Measurements from ENCODE around the gene MEP1A. TPM values are rescaled to one million over a fixed set of nuclear protein-coding genes. Genes with fewer than 3 reads are reported as not detected.

The MEP1A gene
- total RNA-seq, 4 donors from 2014 or later, result 0.17 TPM; not detected in 3

- DNase-seq (ENCODE audit: extremely low spot score), result no peak
- no peaks in the 10 kb centered on the region for H3K4me1 ChIP-seq
- TF ChIP-seq EP300 (IDR thresholded peaks at IDR 0.05), result no peak
- TF ChIP-seq CTCF (IDR thresholded peaks at IDR 0.05), result no peak
- TF ChIP-seq POLR2AphosphoS5 (IDR thresholded peaks at IDR 0.05), result no peak
- TF ChIP-seq POLR2A (IDR thresholded peaks at IDR 0.05; ENCODE audit: low read depth), result no peak
- H3K36me3 ChIP-seq, result no peaks in the 10 kb centered on the region
- no peaks in the 10 kb centered on the region for H3K9me3 ChIP-seq
- intact Hi-C loops (cut with DNase I), result no loop called here
- WGBS, result 21% methylated on average over 1 of the region's 1 CpG
- no peaks in the 10 kb centered on the region for H3K27me3 ChIP-seq
- no peak overlapping the region for H3K4me3 ChIP-seq
- H3K27ac ChIP-seq (replicated peaks in 1 of 4), result no peak overlapping the region
These were observed 554 bp upstream of the MEP1A start for GRCh38 chr6:46792635-46793034.

- intact Hi-C loops (cut with DNase I), result no loop called here
- no peak for TF ChIP-seq CTCF (IDR thresholded peaks at IDR 0.05)
- no peak for TF ChIP-seq EP300 (IDR thresholded peaks at IDR 0.05)
- no peak for TF ChIP-seq POLR2AphosphoS5 (IDR thresholded peaks at IDR 0.05)
- no peak for TF ChIP-seq POLR2A (IDR thresholded peaks at IDR 0.05; ENCODE audit: low read depth)
- 69% methylated on average over 3 of the region's 3 CpGs for WGBS
These were observed 879 bp downstream of the MEP1A start for GRCh38 chr6:46794068-46794467.

DNA sequence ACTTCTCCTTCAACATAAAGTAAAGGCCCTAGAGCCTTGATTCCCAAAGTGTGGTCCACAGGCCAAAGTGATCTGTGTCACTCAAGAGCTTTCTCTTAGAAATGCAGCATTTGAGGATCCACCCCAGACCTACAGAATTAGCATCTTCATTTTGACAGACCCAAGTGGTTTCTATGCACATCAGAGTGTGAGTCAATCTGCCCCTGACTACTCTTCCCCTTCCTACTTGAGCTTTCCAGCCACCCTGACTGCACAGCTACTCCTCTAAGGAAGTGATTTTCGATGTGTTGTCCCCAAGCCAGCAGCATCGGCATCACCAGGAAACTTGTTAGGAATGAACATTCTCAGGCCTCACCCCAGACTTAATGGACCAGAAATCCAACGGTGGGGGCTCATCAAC, 2.6 kb downstream of the MEP1A start:
- Histone ChIP-seq H3K4me3 (no peak overlapping the region), H3K36me3 (no peaks in the 10 kb centered on the region), H3K27ac (replicated peaks in 1 of 4) (no peak overlapping the region), H3K27me3 (no peaks in the 10 kb centered on the region), H3K4me1 (no peaks in the 10 kb centered on the region), H3K9me3 (no peaks in the 10 kb centered on the region)
- WGBS, result 87% methylated on average over 3 of the region's 3 CpGs
- intact Hi-C loops (cut with DNase I), result no loop called here
- DNase-seq (ENCODE audit: extremely low spot score), result no peak
- no peak for TF ChIP-seq POLR2AphosphoS5 (IDR thresholded peaks at IDR 0.05)

More at GRCh38 chr6:46794068-46794467, 879 bp downstream of the MEP1A start:
- Histone ChIP-seq H3K4me3 (no peak overlapping the region), H3K4me1 (no peaks in the 10 kb centered on the region), H3K27ac (replicated peaks in 1 of 4) (no peak overlapping the region), H3K27me3 (no peaks in the 10 kb centered on the region), H3K9me3 (no peaks in the 10 kb centered on the region), H3K36me3 (no peaks in the 10 kb centered on the region)
- DNase-seq (ENCODE audit: extremely low spot score), result no peak

DNA sequence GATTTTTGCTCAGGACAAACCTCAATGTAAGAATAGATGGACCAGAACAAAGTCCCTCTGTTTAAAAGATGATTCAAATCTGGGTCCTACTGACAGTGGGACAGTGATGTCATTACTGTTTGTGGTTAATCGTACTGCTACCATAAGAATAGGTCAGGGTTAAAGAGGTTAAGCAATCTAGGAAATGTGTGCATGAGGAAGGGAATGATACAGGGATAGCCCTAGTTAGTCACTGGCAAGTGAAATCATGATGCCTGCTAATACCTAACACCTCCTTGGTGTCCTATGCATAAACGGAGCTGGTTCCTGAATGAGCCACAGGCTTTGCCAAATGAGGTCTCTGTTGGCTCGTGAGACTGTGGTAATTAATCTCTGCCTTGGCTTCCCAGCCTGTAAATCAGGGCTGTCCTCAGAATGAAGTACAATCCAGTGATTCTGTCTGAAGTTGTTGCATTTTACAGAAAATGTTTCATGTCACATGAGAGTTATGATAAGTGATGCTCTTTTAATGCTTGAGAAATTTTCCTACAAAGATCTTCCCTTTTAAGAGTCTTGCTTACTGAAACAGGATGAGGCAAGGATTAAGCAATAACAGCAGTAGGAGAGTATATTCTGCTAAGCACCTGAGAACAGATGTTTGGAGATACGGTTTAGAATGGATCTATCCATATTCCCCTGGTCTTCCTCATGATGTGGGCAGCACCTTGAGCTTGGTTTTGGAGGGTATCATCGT, 3.8 kb downstream of the MEP1A start:
- no peak overlapping the region for H3K27ac ChIP-seq (replicated peaks in 1 of 4)
- H3K4me3 ChIP-seq, result no peak overlapping the region
- WGBS, result 40% methylated on average over 5 of the region's 5 CpGs
- H3K27me3 ChIP-seq, result no peaks in the 10 kb centered on the region
- no peaks in the 10 kb centered on the region for H3K36me3 ChIP-seq
- H3K4me1 ChIP-seq, result no peaks in the 10 kb centered on the region
- H3K9me3 ChIP-seq, result no peaks in the 10 kb centered on the region
- TF ChIP-seq EP300 (IDR thresholded peaks at IDR 0.05) (no peak), POLR2A (IDR thresholded peaks at IDR 0.05; ENCODE audit: low read depth) (no peak), POLR2AphosphoS5 (IDR thresholded peaks at IDR 0.05) (no peak), CTCF (IDR thresholded peaks at IDR 0.05) (no peak)
- intact Hi-C loops (cut with DNase I), result no loop called here
- no peak for DNase-seq (ENCODE audit: extremely low spot score)

- intact Hi-C loops (cut with DNase I), result no loop called here
- 44% methylated on average over 1 of the region's 1 CpG for WGBS
- Histone ChIP-seq H3K4me1 (no peaks in the 10 kb centered on the region), H3K27ac (replicated peaks in 1 of 4) (no peak overlapping the region), H3K36me3 (no peaks in the 10 kb centered on the region), H3K4me3 (no peak overlapping the region), H3K27me3 (no peaks in the 10 kb centered on the region), H3K9me3 (no peaks in the 10 kb centered on the region)
- DNase-seq (ENCODE audit: extremely low spot score), result no peak
- TF ChIP-seq EP300 (IDR thresholded peaks at IDR 0.05) (no peak), POLR2A (IDR thresholded peaks at IDR 0.05; ENCODE audit: low read depth) (no peak), CTCF (IDR thresholded peaks at IDR 0.05) (no peak), POLR2AphosphoS5 (IDR thresholded peaks at IDR 0.05) (no peak)
These were observed 6.5 kb downstream of the MEP1A start for GRCh38 chr6:46799657-46800056.

Measured in esophagus muscularis mucosa (tissue), 4 donors.